ENCODE results near the gene BMPR1B. TPM values are rescaled to one million over a fixed set of nuclear protein-coding genes. Genes with fewer than 3 reads are reported as not detected.

Gene BMPR1B
- total and polyA plus RNA-seq, 9 of the 15 experiments (the other 6 are each of a cell fraction or from before 2014, with no cell fraction given), result 0.01 TPM; not detected in 8

- no peaks in the 10 kb centered on the region for H3K9me1 ChIP-seq (ENCODE audit: control insufficient read depth, insufficient read depth, low read length)
- BruUV-seq (replicated peaks), result no TSS peak
- DNase-seq (ENCODE audit: extremely low read depth in 1 of 4, low spot score in 3 of 4), result no peak
- H4K20me1 ChIP-seq (replicated peaks; ENCODE audit: control insufficient read depth, insufficient read depth, low read length), result no peaks in the 10 kb centered on the region
- no peaks in the 10 kb centered on the region for H3K4me1 ChIP-seq (replicated peaks in 1 of 2; ENCODE audit: control insufficient read depth in 2 of 2, insufficient read depth in 2 of 2, low read length in 2 of 2)
- no peak overlapping the region for H2AFZ ChIP-seq (ENCODE audit: low read depth, low read length)
- CTCF ChIA-PET (ENCODE audit: low intra/inter-chr PET ratio), result no interaction called here
- no peak overlapping the region for H3K27ac ChIP-seq (ENCODE audit: extremely low read depth, low read depth, low read length)
- no peaks in the 10 kb centered on the region for H3K36me3 ChIP-seq (ENCODE audit: control insufficient read depth, insufficient read depth, low read length)
- in situ Hi-C loops (cut with MboI) (no loop called here), intact Hi-C loops (cut with micrococcal nuclease) (no loop called here)
- 3% methylated on average over 2 of the region's 2 CpGs for WGBS (ENCODE audit: insufficient coverage, low coverage, missing lambda C conversion rate)
- no peak overlapping the region for H3K9ac ChIP-seq (ENCODE audit: insufficient read depth in 1 of 2, low read depth in 2 of 2, low read length in 2 of 2)
- no peaks in the 10 kb centered on the region for H3K9me3 ChIP-seq (replicated peaks; ENCODE audit: control insufficient read depth, insufficient read depth, low read depth, low read length)
- H3K27me3 ChIP-seq (ENCODE audit: control insufficient read depth in 2 of 2, insufficient read depth in 2 of 2, low read length in 2 of 2), result no peaks in the 10 kb centered on the region
- POLR2A ChIA-PET, result no interaction called here
- no peak overlapping the region for H3K4me3 ChIP-seq
- no peak for ATAC-seq
- no peaks in the 10 kb centered on the region for H3K79me2 ChIP-seq (ENCODE audit: control insufficient read depth, insufficient read depth, low read length)
- no peak for FAIRE-seq
- H3K4me2 ChIP-seq (ENCODE audit: insufficient read depth, low read length), result no peak overlapping the region
- TF ChIP-seq ZNF518B (CRISPR knock-in tag; IDR thresholded peaks at IDR 0.05), result no peak
- no peak for TF ChIP-seq RBM25 (IDR thresholded peaks at IDR 0.05; ENCODE audit: low read depth, low read length, severe bottlenecking)
- TF ChIP-seq HDGF (IDR thresholded peaks at IDR 0.05), result no peak
- TF ChIP-seq MCM3 (IDR thresholded peaks at IDR 0.05), result no peak
- no peak for TF ChIP-seq MYBL2 (IDR thresholded peaks at IDR 0.05; ENCODE audit: low read depth)
- no peak for TF ChIP-seq MYBL2 (CRISPR knock-in tag; IDR thresholded peaks at IDR 0.05; ENCODE audit: borderline replicate concordance)
- TF ChIP-seq HMGN3 (IDR thresholded peaks at IDR 0.05; ENCODE audit: borderline replicate concordance, extremely low read depth, insufficient read length, low read depth, low read length), result no peak
- no peak for TF ChIP-seq ZNF318 (IDR thresholded peaks at IDR 0.05; ENCODE audit: borderline replicate concordance in 1 of 2, low read depth in 1 of 2)
- no peak for TF ChIP-seq ZNF76 (CRISPR knock-in tag; IDR thresholded peaks at IDR 0.05; ENCODE audit: borderline replicate concordance)
- no peak for TF ChIP-seq ZNF174 (CRISPR knock-in tag; IDR thresholded peaks at IDR 0.05)
- TF ChIP-seq HDAC6 (IDR thresholded peaks at IDR 0.05; ENCODE audit: low read depth, low read length), result no peak
- TF ChIP-seq CCNT2 (IDR thresholded peaks at IDR 0.05; ENCODE audit: borderline replicate concordance, extremely low read depth, insufficient read length, low read depth, low read length), result no peak
These were observed 255.5 kb downstream of the BMPR1B start for GRCh38 chr4:95013236-95013635.
